Measurements from ENCODE around the gene TTLL8.

DNA sequence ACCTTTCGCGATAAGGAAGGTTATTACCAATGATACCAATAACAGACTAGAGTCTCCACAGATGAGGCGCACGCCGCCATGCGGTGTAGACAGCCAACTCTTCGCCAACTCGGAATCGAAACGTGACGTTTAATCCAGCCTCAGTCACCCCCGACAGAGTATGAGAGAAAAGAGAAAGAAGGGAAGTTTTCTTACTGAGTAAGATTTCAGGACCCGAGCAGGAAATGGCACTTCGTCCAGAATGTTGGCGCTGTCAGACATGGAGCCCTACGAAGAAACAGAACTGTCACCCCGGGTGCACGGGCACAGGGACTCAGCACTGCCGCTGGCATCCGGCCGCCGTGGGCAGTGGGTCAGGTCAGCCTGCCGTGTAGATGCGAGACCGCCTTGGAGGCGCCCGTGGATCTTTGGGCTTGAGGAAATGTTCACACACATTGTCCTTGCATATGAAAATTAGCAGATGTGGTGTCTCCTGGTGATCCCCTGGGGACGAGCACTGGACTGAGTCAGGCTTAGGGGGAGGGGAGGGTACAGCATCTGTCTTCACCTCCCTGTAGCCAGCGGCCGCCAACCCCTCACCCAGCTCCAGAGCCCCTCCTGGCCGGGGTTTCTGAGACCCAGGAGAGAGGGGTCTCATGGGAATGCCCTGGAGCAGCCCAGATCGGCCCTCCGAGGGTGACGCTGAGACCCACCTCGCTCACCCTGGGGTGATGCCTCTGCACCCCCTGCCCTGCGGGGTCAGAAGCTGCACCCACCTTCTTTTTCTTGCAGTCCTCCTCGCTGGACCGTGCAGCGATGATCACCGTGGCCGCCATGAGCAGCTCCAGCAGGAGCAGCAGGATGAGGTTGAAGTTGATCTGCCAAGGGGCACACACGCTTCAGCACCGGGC, 18.8 kb upstream of the TTLL8 start:
- TF ChIP-seq, protein P1, sequence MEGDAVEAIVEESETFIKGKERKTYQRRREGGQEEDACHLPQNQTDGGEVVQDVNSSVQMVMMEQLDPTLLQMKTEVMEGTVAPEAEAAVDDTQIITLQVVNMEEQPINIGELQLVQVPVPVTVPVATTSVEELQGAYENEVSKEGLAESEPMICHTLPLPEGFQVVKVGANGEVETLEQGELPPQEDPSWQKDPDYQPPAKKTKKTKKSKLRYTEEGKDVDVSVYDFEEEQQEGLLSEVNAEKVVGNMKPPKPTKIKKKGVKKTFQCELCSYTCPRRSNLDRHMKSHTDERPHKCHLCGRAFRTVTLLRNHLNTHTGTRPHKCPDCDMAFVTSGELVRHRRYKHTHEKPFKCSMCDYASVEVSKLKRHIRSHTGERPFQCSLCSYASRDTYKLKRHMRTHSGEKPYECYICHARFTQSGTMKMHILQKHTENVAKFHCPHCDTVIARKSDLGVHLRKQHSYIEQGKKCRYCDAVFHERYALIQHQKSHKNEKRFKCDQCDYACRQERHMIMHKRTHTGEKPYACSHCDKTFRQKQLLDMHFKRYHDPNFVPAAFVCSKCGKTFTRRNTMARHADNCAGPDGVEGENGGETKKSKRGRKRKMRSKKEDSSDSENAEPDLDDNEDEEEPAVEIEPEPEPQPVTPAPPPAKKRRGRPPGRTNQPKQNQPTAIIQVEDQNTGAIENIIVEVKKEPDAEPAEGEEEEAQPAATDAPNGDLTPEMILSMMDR (IDR thresholded peaks at IDR 0.05) = no peak
- no peak for TF ChIP-seq SIN3A (IDR thresholded peaks at IDR 0.05; ENCODE audit: borderline replicate concordance, insufficient read depth, low read depth, low read length)

All from Panc1 (cell line).